HG03457 (cell line): ENCODE measurements around the gene RAC2.
A peak's percentile ranks its signal among the peaks of the same experiment; 100 is the strongest.
"Not testable (repeated sequence)": the region's sequence is repeated elsewhere in the genome, so short reads cannot be mapped to it uniquely, and the experiment has no call there.

Source experiments
- ATAC-seq: cut with Tn5 transposase; IDR thresholded peaks from one replicate; pipeline ENCODE4 v1.9.1; 2021; ENCODE audit warnings: moderate number of reproducible peaks; ENCODE audit not compliant: unreplicated experiment

RAC2 gene

DNA sequence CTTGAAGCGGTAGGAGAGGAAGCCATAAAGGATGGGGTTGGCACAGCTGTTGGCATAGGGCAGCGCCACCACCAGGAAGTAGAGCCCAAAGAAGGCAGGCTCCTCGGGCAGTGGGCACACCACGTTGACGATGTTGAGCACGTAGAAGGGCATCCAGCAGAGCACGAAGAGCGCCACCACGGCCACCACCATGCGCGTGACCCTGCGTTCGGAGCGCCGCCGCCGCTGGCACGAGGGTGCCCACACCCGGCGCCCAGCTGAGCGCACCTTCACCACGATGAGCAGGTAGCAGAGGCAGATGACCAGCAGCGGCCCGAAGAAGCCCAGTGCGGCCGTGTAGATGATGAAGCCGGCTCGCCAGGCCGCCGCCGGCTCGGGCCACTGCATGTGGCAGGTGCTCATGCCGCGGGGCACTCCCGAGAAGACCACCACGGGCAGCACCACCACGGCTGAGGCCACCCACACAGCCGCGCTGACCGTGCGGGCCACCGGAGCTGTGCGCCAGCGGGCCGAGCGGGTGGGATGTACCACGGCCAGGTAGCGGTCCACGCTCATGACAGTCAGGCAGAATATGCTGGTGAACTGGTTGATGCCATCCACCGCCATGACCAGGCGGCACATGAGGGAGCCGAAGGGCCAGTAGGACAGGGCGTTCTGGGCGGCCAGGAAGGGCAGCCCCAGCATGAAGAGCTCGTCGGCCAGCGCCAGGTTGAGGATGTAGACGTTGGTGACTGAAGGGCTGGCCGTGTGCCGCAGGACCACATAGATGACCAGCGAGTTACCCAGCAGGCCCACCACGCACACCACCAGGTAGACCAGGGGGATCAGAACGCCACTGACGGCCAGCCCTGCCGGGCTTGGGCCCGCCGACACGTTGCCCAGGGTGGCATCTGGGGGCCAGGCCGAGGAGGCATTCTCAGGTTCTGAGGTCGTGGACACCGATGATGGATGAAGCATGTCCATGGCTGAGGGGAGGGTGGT, 36.9 kb downstream of the RAC2 start:
- no peak for ATAC-seq

DNA sequence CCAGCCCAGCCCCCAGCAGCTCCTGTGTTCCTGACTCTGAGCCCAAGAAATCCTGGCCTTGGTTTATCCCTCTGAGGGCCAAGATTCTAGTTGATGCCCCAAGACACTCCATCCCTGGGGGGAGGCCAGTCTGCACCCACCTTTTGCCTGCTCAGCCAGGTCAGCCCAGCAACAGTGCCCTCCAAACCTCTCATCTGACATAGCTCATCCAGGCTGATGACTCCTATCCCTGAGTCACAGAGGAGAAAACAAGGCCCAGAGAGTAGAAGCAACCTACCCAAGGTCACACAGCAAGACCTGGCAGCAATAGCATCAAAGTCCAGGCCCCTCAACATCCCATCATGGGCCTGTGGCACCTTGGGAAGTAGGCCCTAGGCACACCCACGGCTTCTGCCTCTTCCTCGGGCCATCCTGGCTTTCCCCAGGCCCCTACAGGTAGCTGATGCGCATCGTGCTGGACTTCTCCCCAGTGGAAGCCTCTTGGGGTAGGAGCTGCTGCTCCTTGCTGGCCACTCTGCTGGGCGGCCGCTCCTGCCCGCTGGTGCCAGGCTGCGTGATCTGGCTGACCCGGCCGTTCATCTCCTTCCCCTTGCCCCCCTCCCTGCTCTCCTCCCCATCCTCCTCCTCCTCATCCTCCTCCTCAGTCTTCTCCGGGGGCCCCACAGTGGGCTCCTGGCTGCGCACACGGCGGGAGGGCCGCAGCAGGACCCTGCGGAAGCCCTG, 37.8 kb downstream of the RAC2 start:
- no peak for ATAC-seq

DNA sequence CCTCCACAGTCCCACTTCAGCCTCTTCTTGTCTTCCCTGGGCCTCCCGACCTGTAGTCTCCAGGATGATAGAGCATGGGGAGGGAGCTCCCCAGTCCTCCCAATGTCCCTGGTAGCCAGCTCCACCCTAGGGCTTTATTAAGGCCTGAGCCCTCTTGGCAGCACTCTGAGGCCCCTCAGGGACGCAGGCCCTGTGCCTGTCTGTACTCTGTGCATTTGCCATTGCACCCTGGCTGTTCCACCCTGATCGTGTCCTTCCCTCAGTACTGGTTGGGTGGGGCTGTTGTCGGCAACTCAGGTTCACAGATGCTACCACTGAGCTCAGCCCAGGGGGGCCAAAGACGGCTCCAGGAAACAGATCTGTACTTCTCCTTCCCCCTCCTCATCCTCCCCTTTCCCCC, 39.0 kb downstream of the RAC2 start:
- ATAC-seq, result no peak

DNA sequence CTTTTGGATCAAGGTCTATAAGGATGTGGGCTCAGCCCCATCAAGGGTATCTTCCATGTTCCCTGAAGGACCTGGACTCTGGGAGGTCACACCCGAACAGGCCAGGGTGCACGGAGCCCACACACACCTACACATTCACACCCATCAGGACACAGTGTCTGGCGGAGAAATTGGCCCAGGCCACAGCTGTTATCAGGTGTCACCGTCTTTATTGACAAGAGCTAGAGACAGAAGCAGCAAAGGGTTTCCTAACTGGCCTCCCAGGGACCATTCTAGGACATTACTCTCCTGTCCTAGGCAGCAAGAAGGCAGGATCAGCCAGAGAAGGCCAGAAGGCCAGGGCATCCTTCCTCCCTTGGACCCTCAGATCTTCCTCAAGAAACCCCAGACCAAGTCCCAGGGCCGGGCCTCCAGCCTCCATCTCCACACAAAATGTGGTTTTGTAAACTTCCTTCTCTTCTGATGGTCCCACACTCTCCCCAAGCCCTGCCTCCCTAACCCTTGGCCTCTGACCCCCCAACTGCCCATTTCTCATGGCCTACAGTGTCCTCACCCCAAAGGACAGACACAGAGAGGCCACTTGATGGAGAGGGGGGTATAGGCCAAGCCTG, 39.9 kb downstream of the RAC2 start:
- no peak for ATAC-seq

DNA sequence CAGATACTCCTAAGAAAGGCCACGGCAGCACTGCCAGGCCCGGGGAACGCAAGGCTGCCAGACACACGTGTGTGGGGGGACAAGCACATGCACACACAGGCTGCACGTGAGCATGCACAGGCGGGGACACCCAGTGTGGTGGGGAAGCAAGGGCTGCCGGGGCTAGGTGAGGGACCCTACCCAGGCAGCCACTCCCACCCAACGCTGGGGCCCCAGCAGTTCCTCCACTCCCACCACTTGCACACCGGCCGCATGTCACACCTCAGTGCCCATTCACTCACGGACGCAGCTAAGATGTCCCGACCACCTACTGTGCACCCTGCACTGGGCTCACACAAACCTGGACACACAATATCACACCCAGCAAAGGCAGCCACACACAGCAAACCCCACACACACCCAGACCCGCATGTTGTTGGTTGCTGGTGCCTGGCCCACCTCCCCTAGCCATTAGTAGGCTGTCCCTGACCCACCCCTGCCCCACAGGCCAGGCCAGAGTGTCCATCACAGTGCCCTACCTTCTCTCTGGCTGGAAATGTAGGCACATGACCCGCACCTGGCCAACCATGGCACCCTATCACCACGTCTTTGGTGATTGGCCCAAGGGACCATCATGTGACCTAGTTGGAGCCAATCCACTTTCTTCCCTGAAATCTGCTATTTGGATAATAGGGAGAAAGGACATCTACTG, 40.6 kb downstream of the RAC2 start:
- no peak for ATAC-seq

DNA sequence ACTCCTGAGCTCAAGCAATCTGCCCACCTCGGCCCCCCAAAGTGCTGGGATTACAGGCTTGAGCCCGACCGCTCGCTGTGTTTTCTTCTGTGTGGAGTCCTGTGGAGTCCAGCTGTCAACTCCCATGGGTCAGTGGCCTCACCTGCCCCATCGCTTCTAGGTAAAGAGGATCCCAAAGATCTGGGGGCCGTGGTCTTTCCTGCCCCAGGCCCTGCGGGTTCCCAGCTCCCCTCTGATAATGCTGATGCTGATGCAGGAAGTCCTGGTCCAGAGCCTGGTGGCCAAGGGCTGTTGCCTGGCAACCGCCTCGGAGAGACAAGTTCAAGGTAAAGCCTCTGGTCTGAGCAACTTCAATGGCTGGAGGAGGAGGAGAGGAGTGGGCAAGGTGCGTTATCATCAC, 41.4 kb downstream of the RAC2 start:
- no peak for ATAC-seq

DNA sequence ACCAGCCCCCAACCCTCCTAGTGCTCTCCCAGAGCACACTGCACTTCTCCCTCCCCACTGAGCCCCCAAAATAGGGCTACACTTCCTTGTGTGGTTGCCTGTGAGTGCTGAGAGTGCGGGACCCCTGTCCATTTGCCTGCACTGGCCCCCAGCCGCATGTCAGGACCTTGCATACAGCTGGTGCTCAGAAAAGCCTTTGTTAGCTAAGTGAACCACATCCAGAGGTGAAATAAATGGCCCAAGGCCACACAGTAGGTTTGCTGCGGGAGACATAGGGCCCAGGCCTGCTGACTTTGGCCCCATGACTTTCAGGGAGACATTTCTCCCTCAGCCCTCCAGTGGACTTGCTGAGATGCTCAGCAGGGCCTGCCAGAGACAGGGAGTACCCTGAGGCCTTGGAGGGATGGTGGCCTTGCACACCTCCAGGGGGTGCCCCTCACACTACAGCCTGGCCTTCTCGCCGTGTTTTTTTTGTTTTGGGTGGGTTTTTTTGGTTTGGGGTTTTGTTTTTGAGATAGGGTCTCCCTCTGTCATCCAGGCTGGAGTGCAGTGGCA, 42.0 kb downstream of the RAC2 start:
- ATAC-seq, result no peak

DNA sequence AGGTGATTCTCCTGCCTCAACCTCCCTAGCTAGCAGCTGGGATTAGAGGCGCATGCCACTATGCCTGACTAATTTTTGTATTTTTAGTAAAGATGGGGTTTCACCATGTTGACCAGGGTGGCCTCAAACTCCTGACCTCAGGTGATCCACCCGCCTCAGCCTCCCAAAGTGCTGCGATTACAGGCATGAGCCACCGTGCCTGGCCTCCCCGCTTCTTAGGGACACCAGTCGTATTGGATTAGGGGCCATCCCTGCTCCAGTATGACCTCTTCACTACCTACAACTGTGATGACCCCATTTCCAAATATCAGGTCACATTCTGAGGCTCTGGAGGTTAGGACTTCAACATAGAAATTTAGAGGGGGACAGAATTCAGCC, 42.6 kb downstream of the RAC2 start:
- ATAC-seq, result not testable (repeated sequence)

DNA sequence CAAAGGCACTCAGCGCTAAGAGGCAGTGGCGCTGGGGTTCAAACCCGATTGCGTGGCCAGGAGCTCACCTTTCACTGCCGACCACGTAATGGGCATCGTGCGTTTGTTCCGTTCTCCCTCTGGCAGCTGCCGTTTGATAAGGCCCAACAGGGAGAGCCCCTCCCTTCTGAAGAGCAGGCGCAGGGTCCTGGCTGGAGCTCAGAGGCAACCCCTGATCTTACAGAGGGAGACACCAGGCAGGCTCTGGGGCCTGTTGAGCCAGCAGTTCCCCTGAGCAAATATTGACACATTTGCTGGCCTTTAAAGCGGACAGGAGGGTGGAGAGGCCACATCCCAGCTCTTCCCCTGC, 44.3 kb downstream of the RAC2 start:
- ATAC-seq, result no peak

DNA sequence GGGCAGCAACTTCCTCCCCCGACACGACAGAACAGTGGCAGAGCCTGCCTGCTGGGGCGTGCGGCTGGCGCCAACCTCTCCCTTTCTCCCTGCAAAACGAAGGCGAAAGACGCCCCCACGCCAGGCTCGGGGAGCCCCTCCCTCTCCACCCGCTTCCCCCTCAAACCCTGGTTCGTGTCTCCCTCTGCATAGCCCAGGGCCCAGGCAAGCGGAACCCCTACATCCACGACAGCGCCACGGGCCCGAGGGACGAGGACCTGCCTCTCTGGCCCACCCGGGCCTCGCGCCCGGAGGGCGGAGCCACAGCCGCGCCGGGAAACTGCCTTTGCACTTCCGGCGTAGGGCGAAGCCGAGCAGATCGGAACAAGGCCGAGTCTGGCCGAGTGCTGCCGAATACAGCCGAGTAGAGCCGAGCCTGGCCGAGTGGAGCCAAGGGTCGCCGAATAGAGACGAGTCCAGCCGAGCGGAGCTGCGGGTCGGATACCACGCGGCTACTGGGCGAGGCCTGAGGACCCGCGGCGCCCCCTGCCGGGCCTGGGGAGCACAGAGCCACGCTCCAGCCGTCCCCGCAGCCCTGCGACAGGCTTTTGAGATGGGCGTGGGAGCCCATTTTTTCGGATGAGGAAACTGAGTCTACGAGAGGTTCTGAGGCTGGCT, 44.8 kb downstream of the RAC2 start:
- ATAC-seq, result peak; percentile 85

DNA sequence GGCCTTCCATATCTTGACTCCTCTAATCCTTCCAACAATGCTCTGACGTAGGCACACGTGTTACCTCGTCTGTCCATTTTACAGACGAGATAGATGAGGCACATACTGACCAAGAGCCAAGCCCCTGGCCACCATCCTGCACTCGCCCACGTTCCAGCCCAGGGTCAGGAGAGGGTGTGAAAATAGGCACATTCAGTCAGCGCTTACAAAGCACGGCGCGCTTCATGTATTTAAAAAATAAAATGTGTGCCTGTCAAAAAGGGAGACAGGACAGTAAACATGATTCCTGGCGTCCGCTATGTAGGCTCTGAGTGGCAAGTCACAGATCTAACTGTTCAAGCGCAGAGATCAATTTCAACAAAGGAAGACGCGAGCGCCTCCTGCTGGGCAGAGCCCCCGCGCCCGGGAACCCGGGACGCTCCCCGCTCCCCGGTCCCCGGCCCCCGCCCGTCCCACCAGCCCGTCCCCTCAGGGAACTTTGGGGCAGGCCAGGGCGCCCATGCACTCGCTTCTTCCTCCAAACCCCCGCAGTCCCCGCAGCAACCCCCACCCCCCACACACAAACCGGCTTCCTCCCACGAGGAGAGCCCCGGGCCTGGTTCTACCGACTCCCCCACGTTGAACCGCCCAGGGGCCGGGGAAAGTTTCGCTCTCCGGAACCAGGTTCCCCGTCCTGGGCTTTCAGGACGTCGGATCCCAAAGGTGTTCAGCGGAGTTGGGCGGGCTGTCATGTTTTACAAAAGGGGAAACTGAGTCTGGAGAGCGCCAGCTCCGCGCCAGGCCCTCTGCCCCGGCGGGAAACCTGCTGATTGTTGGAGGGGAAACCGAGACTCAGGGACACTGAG, 45.6 kb downstream of the RAC2 start:
- no peak for ATAC-seq

DNA sequence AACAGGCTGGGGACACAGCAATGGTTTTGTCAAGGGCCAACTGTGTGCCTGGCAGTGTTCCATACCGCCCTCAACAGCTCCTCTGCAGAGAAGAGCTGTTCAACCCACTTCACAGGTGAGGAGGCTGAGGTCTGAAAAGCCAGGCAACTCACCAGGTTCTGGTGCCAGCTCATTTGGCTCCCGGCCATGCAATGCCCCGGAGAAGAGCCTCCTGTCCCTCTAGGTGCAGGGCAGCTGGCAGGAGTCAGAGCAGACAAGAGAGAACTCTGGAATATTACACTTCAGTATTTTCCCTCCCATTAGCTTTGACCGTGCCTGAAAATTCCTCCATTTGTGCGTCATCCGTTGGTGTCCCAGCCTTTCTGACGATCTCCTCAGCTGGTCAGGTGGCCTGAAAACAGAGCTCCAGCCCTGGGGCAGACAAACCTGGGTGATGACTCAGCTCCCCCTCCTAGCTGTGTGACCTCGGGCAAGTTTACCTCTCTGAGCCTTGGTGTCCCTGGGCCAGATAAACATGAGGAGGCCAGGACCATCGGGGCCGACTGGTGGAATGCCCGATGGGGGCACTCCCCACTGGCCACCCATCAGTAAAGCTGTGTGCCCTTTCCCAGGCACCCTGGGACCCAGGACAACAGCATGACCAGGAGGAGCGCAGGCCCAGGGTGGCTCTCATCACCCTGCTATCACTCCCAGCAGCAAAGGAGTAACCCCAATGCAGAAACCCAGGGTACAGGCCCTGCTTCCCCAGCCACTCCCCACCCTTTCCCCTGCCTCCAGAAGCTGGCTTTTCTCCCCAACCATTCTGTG, 46.4 kb downstream of the RAC2 start:
- no peak for ATAC-seq

DNA sequence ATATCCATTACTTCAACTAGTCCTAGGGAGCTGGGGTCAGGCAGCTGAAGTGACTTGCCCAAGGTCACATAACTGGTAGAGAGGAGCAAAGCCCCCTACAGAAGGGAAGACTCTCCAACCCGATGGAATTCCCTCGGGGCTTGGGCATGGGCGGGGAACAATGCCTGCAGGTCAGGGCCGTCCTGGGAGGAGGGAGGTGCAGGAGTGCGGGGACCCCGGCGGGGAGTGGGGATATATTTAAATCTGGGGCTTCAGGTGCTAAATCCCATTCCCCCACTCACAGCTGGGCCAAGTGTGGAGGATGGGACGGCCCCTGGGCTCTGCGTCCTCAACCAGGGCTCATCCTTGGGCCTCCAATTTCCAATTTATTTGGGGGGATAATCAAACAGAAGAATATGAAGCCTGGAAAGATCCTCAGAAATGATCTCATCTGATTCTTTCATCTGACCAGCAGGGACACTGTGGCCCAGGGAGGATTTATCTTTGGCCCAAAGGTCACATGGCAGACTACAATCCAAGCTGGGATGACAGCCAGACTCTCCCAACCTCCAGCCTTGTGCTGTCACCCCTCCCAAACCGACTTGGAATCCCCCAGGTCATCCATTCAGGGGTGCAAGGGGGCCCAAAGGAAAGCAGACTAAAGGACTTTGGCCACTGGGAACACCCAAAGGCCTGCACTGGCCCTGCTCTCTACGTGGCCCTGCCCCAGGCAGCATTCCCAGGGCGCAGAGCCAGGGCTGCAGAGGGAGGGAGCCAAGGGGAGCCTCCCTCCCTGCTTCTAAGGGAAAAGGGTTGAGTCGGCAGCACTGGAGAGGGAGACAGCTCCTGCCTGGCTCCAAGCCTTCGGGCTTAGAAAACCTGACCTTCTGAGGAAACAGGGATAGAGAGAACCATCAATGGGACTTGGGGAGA, 47.3 kb downstream of the RAC2 start:
- ATAC-seq, result no peak

DNA sequence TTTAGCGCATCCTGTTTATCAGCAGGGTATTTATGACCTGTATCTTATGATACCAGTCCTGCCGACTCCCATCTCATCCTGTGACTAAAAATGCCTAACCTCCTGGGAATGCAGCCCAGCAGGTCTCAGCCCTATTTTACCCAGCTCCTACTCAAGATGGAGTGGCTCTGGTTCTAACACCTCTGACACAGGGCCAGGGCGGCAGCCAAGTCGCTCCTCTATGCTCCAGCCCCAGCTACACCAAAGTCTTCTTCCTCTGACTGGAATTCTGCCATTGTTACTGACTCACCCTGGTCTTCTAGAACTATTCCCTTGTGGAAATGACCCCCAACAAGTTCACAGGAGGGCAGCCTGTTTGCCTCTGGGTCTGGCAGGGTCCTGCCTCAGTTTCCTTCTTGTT, 48.1 kb downstream of the RAC2 start:
- no peak for ATAC-seq

DNA sequence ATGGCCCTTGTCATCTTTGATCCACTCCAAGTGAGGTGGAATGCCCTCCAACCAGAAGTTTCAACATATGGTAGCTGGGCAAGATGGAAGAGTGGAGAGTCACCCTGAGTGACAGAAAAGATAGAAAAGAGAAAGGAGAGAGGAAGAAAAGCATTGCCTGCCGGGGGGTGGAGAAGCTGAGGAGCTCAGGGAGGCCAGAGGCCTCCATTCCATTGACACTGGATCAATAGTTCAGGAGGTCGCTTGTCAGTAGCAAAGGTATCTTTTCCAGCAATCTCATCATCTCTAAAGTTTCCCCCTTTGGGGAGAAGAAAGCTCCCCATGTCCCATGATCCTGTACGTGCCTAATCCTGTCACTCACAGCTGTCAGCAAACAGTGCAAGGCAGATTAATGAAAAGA, 49.3 kb downstream of the RAC2 start:
- ATAC-seq, result no peak

DNA sequence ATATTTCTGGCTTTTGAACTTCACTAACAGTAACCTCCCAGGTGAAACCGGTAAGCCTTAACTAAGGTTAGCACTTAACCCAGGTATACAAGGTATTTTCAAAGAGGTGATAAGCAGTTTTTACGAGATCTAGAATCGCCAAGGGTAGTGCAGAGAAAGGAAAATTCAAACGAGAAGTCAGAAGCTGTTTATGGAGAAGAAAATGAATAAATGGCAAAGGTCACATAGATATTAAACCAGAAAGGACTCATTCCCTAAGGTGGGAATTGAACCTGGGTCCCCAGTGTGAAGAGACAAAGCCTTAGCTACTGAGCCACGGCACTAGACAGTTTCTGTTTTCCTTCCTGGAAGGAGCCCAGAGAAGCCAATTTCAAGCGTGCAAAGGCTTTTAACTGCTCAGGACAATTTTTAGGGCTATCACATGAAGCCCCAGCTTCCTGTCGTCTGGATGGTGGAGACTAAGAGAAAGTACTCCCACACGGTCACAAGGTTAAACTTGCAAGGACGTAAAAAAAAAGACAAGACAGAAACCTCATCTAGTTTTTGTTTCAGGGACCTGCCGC, 50.4 kb downstream of the RAC2 start:
- no peak for ATAC-seq

DNA sequence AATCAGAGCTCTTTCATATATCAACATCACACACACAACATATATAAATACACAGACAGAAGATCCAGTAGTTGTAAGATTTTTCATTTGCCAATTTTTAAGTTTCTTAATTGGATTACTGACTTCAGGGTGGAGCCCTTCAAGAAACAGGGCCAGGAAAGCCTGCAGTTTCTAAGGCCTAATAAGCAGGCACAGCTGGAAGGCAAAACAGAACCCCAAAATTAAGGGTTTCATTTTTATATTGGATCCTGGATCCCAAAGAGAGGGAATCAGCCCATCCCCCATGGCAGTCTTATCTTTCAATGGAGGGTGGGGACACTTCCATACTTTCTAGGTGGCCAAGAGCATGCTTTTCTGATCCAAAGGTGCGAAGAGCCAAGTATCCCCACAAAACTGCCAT, 51.3 kb downstream of the RAC2 start:
- no peak for ATAC-seq
